ENCODE data around the gene UNCX. TPM values are rescaled to one million over a fixed set of nuclear protein-coding genes. Genes with fewer than 3 reads are reported as not detected.
A peak's percentile ranks its signal among the peaks of the same experiment; 100 is the strongest.
"Not testable (repeated sequence)": the region's sequence is repeated elsewhere in the genome, so short reads cannot be mapped to it uniquely, and the experiment has no call there.

Gene UNCX
- total RNA-seq (not detected), polyA plus RNA-seq (not detected), total RNA-seq (0 to 0.09 (median 0) reads per million in 6 experiments)

GRCh38 chr7:1232623-1233332 is at the start of gene UNCX:
Gene UNCX (plus strand): TSS chr7:1232872. CDS start chr7:1233018, 146 bp downstream.
- Mint-ChIP-seq H3K36me3 (peaks cover 0 to 5% (median 3%) of the 10 kb centered on the region in 3 donors), H3K4me1 (peaks cover 13 to 43% (median 24%) of the 10 kb centered on the region in 4 donors), H3K9me3 (peaks cover 0 to 2% (median 0%) of the 10 kb centered on the region in 9 donors), H3K27ac (peak within 1 kb of the TSS in 1 of 10 donors; percentile 89), H3K4me3 (peak within 1 kb of the TSS; percentile 29 to 73 (median 65)), H3K27me3 (peaks cover 28 to 58% (median 42%) of the 10 kb centered on the region in 5 donors)
- no peak for ATAC-seq
- POLR2A ChIA-PET: no interaction called here
- DNase-seq: no peak

GRCh38 chr7:1187127-1187526 is 45.5 kb upstream of the UNCX start:
- no peaks in the 10 kb centered on the region for H3K36me3 Mint-ChIP-seq
- no peaks in the 10 kb centered on the region for H3K9me3 Mint-ChIP-seq
- DNase-seq: no peak
- no peak for ATAC-seq
- POLR2A ChIA-PET: no interaction called here
- peaks cover 10 to 47% (median 18%) of the 10 kb centered on the region in 5 donors for H3K27me3 Mint-ChIP-seq
- no peak overlapping the region for H3K4me3 Mint-ChIP-seq
- no peak overlapping the region for H3K27ac Mint-ChIP-seq
- H3K4me1 Mint-ChIP-seq: peaks cover 7 to 15% (median 10%) of the 10 kb centered on the region in 4 donors

GRCh38 chr7:1188720-1189294 is 43.9 kb upstream of the UNCX start:
- Mint-ChIP-seq H3K36me3 (no peaks in the 10 kb centered on the region), H3K4me1 (peaks cover 10 to 15% (median 11%) of the 10 kb centered on the region in 4 donors), H3K9me3 (no peaks in the 10 kb centered on the region), H3K27me3 (peaks cover 10 to 48% (median 17%) of the 10 kb centered on the region in 5 donors), H3K27ac (peak overlapping the region in 2 of 10 donors; percentile 40 to 41), H3K4me3 (no peak overlapping the region)
- POLR2A ChIA-PET: no interaction called here
- DNase-seq: no peak
- ATAC-seq: no peak

- ATAC-seq (no peak), DNase-seq (no peak)
- H3K27ac Mint-ChIP-seq: peak overlapping the region in 4 of 10 donors; percentile 18 to 66 (median 50)
- H3K9me3 Mint-ChIP-seq: no peaks in the 10 kb centered on the region
- H3K4me3 Mint-ChIP-seq: no peak overlapping the region
- peaks cover 8 to 43% (median 17%) of the 10 kb centered on the region in 5 donors for H3K27me3 Mint-ChIP-seq
- POLR2A ChIA-PET: no interaction called here
- H3K36me3 Mint-ChIP-seq: no peaks in the 10 kb centered on the region
- peaks cover 10 to 15% (median 11%) of the 10 kb centered on the region in 4 donors for H3K4me1 Mint-ChIP-seq
Measured at GRCh38 chr7:1189986-1190772, 42.5 kb upstream of the UNCX start.

GRCh38 chr7:1192171-1192676 is 40.4 kb upstream of the UNCX start:
- H3K4me3 Mint-ChIP-seq: peak overlapping the region in 6 of 10 donors; percentile 15 to 84 (median 60)
- H3K9me3 Mint-ChIP-seq: no peaks in the 10 kb centered on the region
- peaks cover 10 to 15% (median 11%) of the 10 kb centered on the region in 4 donors for H3K4me1 Mint-ChIP-seq
- DNase-seq (peak in 2 of 10 donors; percentile 7 to 40), ATAC-seq (peak; percentile 25 to 74)
- POLR2A ChIA-PET: no interaction called here
- H3K27ac Mint-ChIP-seq: peak overlapping the region in 8 of 10 donors; percentile 40 to 96 (median 72)
- peaks cover 3 to 27% (median 6%) of the 10 kb centered on the region in 5 donors for H3K27me3 Mint-ChIP-seq
- no peaks in the 10 kb centered on the region for H3K36me3 Mint-ChIP-seq

- H3K27ac Mint-ChIP-seq: peak overlapping the region in 2 of 10 donors; percentile 11 to 52
- peaks cover 10 to 12% (median 11%) of the 10 kb centered on the region in 4 donors for H3K4me1 Mint-ChIP-seq
- peak; percentile 80 to 84 for ATAC-seq
- H3K4me3 Mint-ChIP-seq: peak overlapping the region in 2 of 10 donors; percentile 9 to 24
- POLR2A ChIA-PET: interaction anchor here (0.5 kb wide), 1 partner anchor 42 kb away, joined by 3 read pairs; no protein-coding TSS in a partner anchor
- no peaks in the 10 kb centered on the region for H3K9me3 Mint-ChIP-seq
- peak in 6 of 10 donors; percentile 26 to 68 (median 47) for DNase-seq
- H3K27me3 Mint-ChIP-seq: peaks cover 0 to 24% (median 5%) of the 10 kb centered on the region in 5 donors
- no peaks in the 10 kb centered on the region for H3K36me3 Mint-ChIP-seq
Measured at GRCh38 chr7:1193593-1194424, 38.9 kb upstream of the UNCX start.

- POLR2A ChIA-PET, H3K27ac Mint-ChIP-seq, ATAC-seq, H3K4me3 Mint-ChIP-seq, H3K36me3 Mint-ChIP-seq, H3K9me3 Mint-ChIP-seq, DNase-seq: not testable (repeated sequence)
- peaks cover 6 to 12% (median 10%) of the 10 kb centered on the region in 4 donors for H3K4me1 Mint-ChIP-seq
- peaks cover 0 to 31% (median 5%) of the 10 kb centered on the region in 5 donors for H3K27me3 Mint-ChIP-seq
Measured at GRCh38 chr7:1196441-1196840, 36.2 kb upstream of the UNCX start.

- peaks cover 0 to 31% (median 5%) of the 10 kb centered on the region in 5 donors for H3K27me3 Mint-ChIP-seq
- POLR2A ChIA-PET: interaction anchor here (0.7 kb wide), 1 partner anchor 242 kb away, joined by 3 read pairs; no protein-coding TSS in a partner anchor
- H3K9me3 Mint-ChIP-seq: no peaks in the 10 kb centered on the region
- H3K4me3 Mint-ChIP-seq: no peak overlapping the region
- no peak for DNase-seq
- no peaks in the 10 kb centered on the region for H3K36me3 Mint-ChIP-seq
- no peak for ATAC-seq
- H3K4me1 Mint-ChIP-seq: peaks cover 5 to 7% (median 6%) of the 10 kb centered on the region in 4 donors
- no peak overlapping the region for H3K27ac Mint-ChIP-seq
Measured at GRCh38 chr7:1196950-1197349, 35.7 kb upstream of the UNCX start.

GRCh38 chr7:1197997-1198625 is 34.6 kb upstream of the UNCX start:
- POLR2A ChIA-PET: no interaction called here

GRCh38 chr7:1200045-1200444 is 32.6 kb upstream of the UNCX start:
- Mint-ChIP-seq H3K27ac (no peak overlapping the region), H3K4me3 (no peak overlapping the region), H3K36me3 (no peaks in the 10 kb centered on the region), H3K4me1 (no peaks in the 10 kb centered on the region), H3K9me3 (no peaks in the 10 kb centered on the region), H3K27me3 (peaks cover 0 to 30% (median 1%) of the 10 kb centered on the region in 5 donors)
- DNase-seq (no peak), ATAC-seq (no peak)
- POLR2A ChIA-PET: no interaction called here

More at GRCh38 chr7:1197997-1198625, 34.6 kb upstream of the UNCX start:
- no peak for DNase-seq
- peaks cover 0 to 29% (median 1%) of the 10 kb centered on the region in 5 donors for H3K27me3 Mint-ChIP-seq
- no peak for ATAC-seq
- no peaks in the 10 kb centered on the region for H3K4me1 Mint-ChIP-seq
- no peaks in the 10 kb centered on the region for H3K9me3 Mint-ChIP-seq
- no peak overlapping the region for H3K4me3 Mint-ChIP-seq
- no peaks in the 10 kb centered on the region for H3K36me3 Mint-ChIP-seq
- H3K27ac Mint-ChIP-seq: no peak overlapping the region

- H3K9me3 Mint-ChIP-seq: no peaks in the 10 kb centered on the region
- no peaks in the 10 kb centered on the region for H3K4me1 Mint-ChIP-seq
- H3K27ac Mint-ChIP-seq: no peak overlapping the region
- no peak overlapping the region for H3K4me3 Mint-ChIP-seq
- DNase-seq: no peak
- POLR2A ChIA-PET: no interaction called here
- no peaks in the 10 kb centered on the region for H3K36me3 Mint-ChIP-seq
- no peak for ATAC-seq
- peaks cover 0 to 28% (median 1%) of the 10 kb centered on the region in 5 donors for H3K27me3 Mint-ChIP-seq
Measured at GRCh38 chr7:1201916-1202315, 30.8 kb upstream of the UNCX start.

Measured in naive thymus-derived CD8-positive, alpha-beta T cell (primary cell).